GM21381 (cell line): ENCODE data around the gene PROB1.
A peak's percentile ranks its signal among the peaks of the same experiment; 100 is the strongest.
"Not testable (repeated sequence)": the region's sequence is repeated elsewhere in the genome, so short reads cannot be mapped to it uniquely, and the experiment has no call there.

Source experiments
- ATAC-seq: cut with Tn5 transposase; IDR thresholded peaks from one replicate; pipeline ENCODE4 v1.9.1; 2021; ENCODE audit warnings: mild to moderate bottlenecking, moderate library complexity; ENCODE audit not compliant: unreplicated experiment

PROB1 gene, protein sequence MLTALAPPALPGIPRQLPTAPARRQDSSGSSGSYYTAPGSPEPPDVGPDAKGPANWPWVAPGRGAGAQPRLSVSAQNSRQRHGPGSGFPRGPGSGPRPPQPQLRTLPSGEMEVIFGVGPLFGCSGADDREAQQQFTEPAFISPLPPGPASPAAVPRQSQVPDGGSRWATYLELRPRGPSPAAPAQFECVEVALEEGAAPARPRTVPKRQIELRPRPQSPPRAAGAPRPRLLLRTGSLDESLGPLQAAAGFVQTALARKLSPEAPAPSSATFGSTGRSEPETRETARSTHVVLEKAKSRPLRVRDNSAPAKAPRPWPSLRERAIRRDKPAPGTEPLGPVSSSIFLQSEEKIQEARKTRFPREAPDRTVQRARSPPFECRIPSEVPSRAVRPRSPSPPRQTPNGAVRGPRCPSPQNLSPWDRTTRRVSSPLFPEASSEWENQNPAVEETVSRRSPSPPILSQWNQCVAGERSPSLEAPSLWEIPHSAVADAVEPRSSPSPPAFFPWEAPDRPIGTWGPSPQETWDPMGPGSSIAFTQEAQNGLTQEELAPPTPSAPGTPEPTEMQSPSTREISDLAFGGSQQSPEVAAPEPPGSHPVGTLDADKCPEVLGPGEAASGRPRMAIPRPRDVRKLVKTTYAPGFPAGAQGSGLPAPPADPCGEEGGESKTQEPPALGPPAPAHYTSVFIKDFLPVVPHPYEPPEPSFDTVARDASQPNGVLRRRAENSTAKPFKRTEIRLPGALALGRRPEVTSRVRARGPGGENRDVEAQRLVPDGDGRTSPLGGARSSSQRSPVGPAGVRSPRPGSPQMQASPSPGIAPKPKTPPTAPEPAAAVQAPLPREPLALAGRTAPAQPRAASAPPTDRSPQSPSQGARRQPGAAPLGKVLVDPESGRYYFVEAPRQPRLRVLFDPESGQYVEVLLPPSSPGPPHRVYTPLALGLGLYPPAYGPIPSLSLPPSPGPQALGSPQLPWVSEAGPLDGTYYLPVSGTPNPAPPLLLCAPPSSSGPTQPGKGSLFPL

GRCh38 chr5:139394654-139395566, at the start of gene PROB1:
Gene PROB1 (minus strand): TSS chr5:139395104. CDS start chr5:139395081, 23 bp downstream.
- ATAC-seq = no peak

GRCh38 chr5:139443831-139444453, 49.0 kb upstream of the PROB1 start:
- ATAC-seq = no peak

DNA sequence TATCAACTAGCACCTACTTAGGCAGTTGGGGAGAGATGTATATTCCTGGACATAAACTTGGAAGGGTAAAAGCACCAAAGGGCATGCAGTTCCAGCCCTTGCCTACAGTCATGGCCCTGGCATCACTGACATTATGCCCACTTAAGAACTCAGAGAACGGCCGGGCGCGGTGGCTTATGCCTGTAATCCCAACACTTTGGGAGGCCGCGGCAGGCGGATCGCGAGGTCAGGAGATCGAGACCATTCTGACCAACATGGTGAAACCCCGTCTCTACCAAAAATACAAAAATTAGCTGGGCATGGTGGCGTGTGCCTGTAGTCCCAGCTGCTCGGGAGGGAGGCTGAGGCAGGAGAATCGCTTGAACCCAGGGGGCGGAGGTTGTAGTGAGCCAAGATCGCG, 45.5 kb upstream of the PROB1 start:
- ATAC-seq = not testable (repeated sequence)

GRCh38 chr5:139439013-139439903, 44.4 kb upstream of the PROB1 start, which contains the start of gene DNAJC18:
Gene DNAJC18 (minus strand): TSS chr5:139439525. CDS start chr5:139439445, 80 bp downstream.
- peak; percentile 89 for ATAC-seq

GRCh38 chr5:139438707-139439012, 43.8 kb upstream of the PROB1 start:
- ATAC-seq = no peak

GRCh38 chr5:139435676-139436075, 40.8 kb upstream of the PROB1 start:
- ATAC-seq = no peak

DNA sequence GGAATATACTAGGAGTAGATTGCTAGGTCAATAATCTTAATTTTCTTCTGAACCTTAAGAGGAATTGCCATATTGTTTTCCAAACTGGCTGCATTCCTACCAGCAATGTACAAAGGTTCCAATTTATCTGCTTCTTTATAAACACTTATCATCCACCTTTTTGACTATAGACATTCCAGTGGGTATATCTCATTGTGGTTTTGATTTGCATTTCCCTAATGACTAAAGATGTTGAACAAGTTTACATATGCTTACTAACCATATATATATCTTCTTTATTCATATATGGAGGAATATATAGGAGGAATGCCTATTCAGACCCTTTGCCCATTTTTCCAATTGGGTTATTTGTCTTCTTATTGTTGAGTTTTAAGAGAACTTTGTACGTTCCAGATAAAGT, 36.8 kb upstream of the PROB1 start:
- ATAC-seq = no peak

- ATAC-seq = no peak
These were observed 35.1 kb upstream of the PROB1 start for GRCh38 chr5:139430015-139430414.

DNA sequence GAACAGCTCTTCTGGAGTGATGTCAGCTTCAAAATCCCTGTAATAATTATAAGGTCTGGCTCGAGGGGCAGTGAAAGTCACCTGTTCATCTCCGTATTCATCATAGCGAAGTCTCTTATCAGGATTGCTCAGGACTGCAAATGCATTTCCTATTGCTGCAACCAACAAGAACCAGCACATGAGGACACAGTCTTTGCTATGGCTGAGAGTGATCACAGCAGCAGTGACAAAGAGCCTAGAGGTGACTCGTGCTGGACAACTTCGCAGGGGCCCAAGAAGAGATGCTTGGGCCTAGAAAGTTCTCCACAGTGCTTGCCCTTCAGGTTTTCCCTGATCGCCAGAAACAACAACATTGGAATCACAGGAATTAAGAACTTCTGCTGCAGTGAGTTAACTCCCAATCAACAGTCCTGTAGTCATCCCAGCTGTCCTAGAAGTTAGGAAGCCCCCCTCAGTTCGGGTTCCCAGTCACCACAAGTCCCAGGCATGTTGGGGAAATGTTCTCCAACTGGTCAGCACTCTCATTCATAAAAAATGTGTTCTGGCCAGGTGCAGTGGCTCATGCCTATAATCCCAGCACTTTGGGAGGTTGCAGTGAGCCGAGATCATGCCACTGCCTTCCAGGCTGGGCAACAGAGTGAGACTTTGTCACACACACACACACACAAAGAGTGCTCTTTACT, 31.4 kb upstream of the PROB1 start:
- ATAC-seq = no peak

DNA sequence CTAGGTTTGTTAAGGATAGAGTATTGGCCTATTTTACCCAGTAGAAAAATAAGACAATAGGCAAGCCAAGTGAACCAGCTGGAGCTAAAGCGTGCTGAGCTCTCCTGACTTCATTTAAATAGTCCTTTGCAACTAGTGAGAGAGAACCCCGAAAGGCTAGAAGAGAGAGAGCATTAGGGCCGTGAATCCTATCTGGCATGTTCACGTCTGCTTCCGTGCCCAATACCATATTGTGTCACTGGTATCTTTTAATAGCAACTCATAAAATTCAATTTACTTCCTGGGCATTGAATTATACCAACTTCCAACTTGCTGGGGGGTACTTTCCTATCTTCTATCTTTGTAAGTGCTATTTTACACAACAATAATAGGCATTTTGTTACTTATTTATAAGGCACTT, 30.6 kb upstream of the PROB1 start:
- ATAC-seq = no peak

DNA sequence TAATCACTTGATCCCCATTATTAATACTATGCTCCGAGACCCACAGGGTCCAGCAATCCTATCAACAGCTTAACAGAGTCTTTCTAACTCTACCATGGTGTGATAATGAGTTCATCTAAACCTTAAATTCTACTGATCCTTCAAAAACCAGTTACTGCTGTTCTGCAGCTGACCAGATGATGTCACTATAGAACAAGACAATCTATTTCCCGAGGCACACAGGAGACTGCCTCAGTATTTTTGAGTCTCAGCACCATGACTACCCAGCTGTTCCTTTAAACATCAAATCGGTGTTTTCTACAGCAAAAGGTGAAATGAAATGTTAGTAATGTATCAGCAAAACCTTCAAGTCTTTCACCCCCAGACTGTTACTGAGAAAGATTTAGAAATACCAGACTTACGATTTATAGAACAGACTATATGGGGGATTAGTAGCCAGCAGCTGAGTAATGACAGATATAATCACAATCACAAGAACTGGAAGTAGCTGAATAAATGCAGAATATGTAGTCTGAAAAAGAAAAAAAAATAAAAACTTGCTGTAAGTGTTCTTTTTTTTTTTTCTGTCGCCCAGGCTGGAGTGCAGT, 27.5 kb upstream of the PROB1 start:
- ATAC-seq = no peak

- no peak for ATAC-seq
These were observed 24.6 kb upstream of the PROB1 start for GRCh38 chr5:139419226-139420192.

- ATAC-seq = no peak
These were observed 23.9 kb upstream of the PROB1 start for GRCh38 chr5:139418793-139419192.

GRCh38 chr5:139417214-139417613, 22.3 kb upstream of the PROB1 start:
- ATAC-seq = no peak

GRCh38 chr5:139416651-139417050, 21.7 kb upstream of the PROB1 start:
- ATAC-seq = no peak

DNA sequence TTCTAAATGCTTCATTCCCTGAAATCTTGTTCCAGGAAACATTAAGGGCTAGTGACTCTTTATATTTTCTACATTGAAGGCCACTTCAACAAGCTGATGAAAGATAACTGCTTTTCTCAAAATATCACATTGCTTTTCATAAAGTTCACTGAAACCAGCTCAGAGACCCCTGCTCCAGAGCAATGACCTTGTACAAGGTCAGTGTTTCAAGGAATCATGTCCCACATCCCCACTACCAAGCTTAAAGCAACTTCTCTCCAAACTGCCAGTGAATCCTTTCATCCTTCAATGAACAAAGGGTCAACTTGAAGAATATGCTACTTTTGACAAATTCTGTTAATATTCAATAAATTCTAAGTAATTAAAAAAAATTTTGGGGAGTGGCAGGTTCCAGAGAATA, 21.0 kb upstream of the PROB1 start:
- ATAC-seq = no peak

- no peak for ATAC-seq
These were observed 20.4 kb upstream of the PROB1 start for GRCh38 chr5:139415221-139415861.
